Heart left ventricle (tissue), 13 donors: ENCODE measurements around the gene FAM221B.

Source experiments
- POLR2A ChIP-seq, 2 donors: fragments of 450-650 bp; IDR thresholded peaks; one replicate each; pipeline ENCODE4 v1.6.1; 2017; ENCODE audit warnings: antibody characterized with exemption in 2 of 2, mild to moderate bottlenecking in 2 of 2, moderate library complexity in 2 of 2
- TF ChIP-seq, protein P1 (sequence below), 12 donors: fragments of 200-600 bp; sonication (generic) in 4 of 12; IDR thresholded peaks; one replicate each; pipeline versions ENCODE4 v1.5.0 to v1.8.0; 2018 to 2022; ENCODE audit warnings: antibody characterized with exemption in 12 of 12, mild to moderate bottlenecking in 5 of 12
- donor health status: ischemic (EF 13 %, LVEDD 7.1; RV severe dilation, severe dysfunction).
- donor health status: DM: no; HTN: yes; CAD: no.
- donor health status: DM: no; HTN: no; CAD: no.
- donor health status: ischemic (EF 25% LVEDD 6.9; RV normal size, moderate dysfunction).
- donor health status: ischemic (EF 25% LVEDD 5.7; RV mildly dilated, moderate dysfunction).
- donor health status: ischemic (EF 35%, LVEDD 5.7; RV mildly dilated, moderate dysfunction).
- donor health status: nonischemic (EF 11% LVEDD 7.7; RV severe dilation, severe dysfunction).
- donor health status: DM: yes; HTN: yes; CAD: no.
- donor health status: PGD.
- donor health status: ischemic (EF 29% LVEDD 5.4; RV normal size, mild dysfunction).
- donor health status: nonischemic (EF 23%, LVEDD 6.1; RV moderate dilation, normal function).

- TF ChIP-seq, protein P1, sequence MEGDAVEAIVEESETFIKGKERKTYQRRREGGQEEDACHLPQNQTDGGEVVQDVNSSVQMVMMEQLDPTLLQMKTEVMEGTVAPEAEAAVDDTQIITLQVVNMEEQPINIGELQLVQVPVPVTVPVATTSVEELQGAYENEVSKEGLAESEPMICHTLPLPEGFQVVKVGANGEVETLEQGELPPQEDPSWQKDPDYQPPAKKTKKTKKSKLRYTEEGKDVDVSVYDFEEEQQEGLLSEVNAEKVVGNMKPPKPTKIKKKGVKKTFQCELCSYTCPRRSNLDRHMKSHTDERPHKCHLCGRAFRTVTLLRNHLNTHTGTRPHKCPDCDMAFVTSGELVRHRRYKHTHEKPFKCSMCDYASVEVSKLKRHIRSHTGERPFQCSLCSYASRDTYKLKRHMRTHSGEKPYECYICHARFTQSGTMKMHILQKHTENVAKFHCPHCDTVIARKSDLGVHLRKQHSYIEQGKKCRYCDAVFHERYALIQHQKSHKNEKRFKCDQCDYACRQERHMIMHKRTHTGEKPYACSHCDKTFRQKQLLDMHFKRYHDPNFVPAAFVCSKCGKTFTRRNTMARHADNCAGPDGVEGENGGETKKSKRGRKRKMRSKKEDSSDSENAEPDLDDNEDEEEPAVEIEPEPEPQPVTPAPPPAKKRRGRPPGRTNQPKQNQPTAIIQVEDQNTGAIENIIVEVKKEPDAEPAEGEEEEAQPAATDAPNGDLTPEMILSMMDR (IDR thresholded peaks at IDR 0.05): no peak
- TF ChIP-seq POLR2A (IDR thresholded peaks at IDR 0.05): no peak
These were observed 2.5 kb upstream of the FAM221B start for GRCh38 chr9:35831040-35831439.
